ENCODE data around the gene DAPK1.

Gene DAPK1

GRCh38 chr9:87490225-87490624 is 7.4 kb upstream of the DAPK1 start:
- TF ChIP-seq CTCF (IDR thresholded peaks at IDR 0.05): no peak

- TF ChIP-seq CTCF (IDR thresholded peaks at IDR 0.05): no peak
These were observed 6.8 kb upstream of the DAPK1 start for GRCh38 chr9:87490907-87491306.

GRCh38 chr9:87491523-87491922 is 6.1 kb upstream of the DAPK1 start:
- no peak for TF ChIP-seq CTCF (IDR thresholded peaks at IDR 0.05)

GRCh38 chr9:87492642-87493041 is 5.0 kb upstream of the DAPK1 start:
- no peak for TF ChIP-seq CTCF (IDR thresholded peaks at IDR 0.05)

- no peak for TF ChIP-seq CTCF (IDR thresholded peaks at IDR 0.05)
These were observed 2.6 kb upstream of the DAPK1 start for GRCh38 chr9:87494970-87495471.

- TF ChIP-seq CTCF (IDR thresholded peaks at IDR 0.05): no peak
These were observed 525 bp upstream of the DAPK1 start for GRCh38 chr9:87497080-87497603.

- TF ChIP-seq CTCF (IDR thresholded peaks at IDR 0.05): no peak
These were observed 561 bp downstream of the DAPK1 start for GRCh38 chr9:87498046-87498810.

Measured in LNCAP (cell line).